Stimulated activated CD4-positive, alpha-beta T cell treated with anti-CD3 and anti-CD28 coated beads, Interleukin-4, amount 100 ng/mL, for 4 hours (primary cell): ENCODE measurements around the gene SLC29A1.

ENCODE experiments used
- DNase-seq, 2 experiments: peaks; one replicate each; pipeline ENCODE4 v3.0.0-alpha.2; 2020

SLC29A1 gene

GRCh38 chr6:44255871-44256774 lies 32.7 kb downstream of the SLC29A1 start:
- DNase-seq: no peak

DNA sequence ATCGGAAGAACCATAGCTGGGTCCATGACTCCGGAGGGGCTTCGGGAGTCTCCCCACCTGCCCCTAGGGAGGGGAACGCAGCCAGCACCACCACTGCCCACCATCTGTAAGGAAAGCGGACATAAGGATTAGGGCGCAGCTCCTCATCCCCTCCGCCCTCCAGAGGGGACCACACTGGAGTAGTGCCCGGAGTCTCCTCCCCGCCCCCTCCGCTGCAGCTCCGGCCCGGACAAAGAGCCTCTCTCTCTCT lies 33.3 kb downstream of the SLC29A1 start:
- DNase-seq: peak in 1 of 2 experiments; percentile 37

DNA sequence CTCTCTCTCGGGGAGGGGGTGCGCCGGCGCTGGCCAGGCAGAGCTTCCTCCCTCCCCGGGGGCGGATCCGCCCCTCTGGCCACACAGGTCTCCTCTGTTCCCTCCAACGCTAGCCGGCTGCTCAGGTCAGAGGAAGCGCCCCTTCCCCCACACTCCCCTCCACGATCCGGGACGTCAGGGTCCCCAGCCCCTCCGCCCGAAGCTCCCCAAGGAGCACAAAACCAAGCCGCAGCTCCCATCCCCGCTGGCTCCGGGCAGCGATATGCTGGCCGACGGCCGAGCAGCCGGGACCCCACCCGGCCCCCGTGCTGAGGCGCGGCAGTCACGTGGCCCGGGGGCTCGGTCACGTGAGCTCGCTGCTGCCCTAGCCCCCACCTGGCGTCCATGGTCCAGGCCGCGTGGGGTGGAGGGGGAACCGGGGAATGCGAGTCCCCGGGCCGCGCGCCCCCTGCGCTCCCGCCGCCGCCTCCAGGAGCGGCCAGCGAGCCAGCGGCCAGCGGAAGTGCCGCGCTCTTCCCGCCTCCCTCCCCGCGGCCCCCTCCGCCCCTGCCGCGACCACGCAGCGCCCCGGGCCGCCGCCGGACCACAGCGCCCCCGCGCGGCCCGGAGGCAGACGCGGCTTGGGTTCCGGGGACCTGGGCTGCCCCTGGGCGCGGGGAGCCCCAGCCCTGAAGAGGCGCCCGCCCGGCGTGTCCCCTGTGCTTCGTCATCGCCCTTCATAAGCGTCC lies 33.8 kb downstream of the SLC29A1 start, which contains the start of gene SLC35B2:
TSS of gene SLC35B2 (minus strand) at position 504 of the 728 bp plus-strand sequence. CDS start at position 386, 118 bp downstream.
- peak; percentile 57 to 66 for DNase-seq

DNA sequence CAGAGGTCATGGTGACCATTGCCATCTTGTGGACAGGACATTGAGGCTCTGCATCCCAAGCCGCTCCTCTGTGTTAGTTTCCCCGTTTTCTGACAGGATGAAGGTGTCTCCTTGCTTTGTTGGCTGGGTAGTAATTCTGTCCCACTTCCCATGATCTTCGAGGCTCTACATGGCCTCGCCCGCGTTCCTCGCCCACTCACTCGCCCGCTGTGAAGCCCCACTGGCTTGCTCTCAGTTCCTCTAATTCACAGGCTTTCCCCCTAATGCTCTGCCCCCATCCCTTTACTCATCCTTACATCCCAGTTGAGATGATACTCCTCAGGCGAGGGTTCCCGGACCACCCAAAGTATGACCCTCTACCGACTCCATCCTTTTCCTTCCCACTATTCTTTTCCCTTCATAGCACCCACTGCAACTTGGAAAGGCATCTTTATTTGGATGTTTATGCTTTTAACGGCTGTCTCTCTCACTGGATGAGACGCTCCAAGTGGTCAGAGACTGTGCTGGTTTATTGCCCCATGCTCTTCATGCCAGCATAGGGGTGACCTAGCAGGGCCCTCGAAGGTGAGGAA lies 34.4 kb downstream of the SLC29A1 start:
- DNase-seq: no peak

- no peak for DNase-seq
Observed at GRCh38 chr6:44258325-44258863, 35.0 kb downstream of the SLC29A1 start.

DNA sequence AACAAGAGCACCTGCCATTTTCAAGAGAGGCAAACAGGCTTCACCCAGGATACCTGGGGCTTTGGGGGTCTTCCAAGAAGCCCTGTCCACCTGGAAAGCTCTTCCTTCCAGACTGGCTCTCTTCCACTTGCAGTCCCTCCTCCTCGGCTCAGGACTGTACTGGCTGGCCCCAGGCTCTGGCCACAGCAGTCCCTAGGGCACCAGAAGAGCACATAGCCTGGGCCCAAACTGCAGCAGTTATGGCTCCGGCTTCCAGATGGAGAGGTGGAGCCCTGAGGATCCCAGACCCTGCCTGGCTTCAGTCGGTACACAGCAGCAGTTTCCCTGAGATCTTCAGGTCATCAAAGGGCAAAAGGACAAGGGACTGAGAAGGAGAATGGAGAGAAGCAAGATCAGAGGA lies 35.5 kb downstream of the SLC29A1 start:
- no peak for DNase-seq

DNA sequence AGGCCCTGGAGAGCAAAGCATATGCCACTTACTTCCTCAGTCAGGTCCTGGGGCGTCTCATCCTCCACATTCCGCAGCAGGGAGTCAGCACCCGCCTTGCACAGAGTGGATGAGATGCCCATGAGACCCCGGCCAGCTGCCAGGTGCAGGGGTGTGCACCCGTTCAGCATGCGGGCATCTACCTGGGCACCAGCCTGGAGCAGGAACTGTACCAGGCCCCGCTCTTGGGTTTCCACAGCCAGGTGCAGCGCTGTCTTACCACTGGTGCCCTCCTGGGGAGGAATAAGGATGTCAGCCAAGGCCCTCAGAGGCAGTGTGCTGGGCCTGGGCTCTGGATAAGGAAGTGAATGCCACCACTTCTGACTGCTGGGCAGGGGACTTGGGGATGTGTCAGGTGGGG lies 36.6 kb downstream of the SLC29A1 start:
- DNase-seq: no peak

DNA sequence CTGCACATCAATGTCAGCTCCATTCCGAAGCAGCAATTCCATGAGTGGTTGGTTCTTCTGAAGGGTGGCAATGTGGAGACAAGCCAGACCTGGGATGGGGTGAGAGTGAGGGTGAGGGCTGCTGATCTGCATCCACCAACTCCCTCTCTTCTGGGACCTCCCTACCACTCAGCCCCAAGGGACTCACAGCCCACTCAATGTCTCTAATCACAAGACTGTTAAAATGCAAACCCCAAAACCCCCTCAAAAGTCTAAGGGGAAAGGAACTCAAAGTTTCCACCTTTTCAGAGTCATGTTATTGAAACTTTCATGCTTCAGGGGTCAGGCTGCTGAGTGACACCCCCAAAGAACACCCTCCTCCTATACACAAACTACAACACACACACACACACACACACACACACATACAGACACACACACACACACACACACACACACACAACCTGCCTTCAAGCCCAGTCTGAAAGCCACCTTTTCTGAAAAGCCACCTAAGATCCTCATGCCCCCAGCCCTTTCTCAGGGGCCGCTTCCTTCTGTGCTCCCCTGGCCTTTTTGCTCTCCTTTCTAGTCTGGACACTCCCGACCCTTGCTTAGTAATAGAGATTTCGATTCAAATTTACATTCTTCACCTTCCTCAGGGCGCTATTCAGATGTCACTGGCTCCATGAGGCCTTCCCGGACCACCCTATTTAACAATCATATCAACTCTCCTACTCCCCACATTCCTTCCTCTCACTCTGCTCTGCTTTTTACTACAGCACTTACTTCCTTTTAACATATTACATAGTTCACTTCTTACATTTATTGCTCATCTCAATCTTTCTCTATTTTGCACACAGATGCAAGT lies 37.3 kb downstream of the SLC29A1 start:
- no peak for DNase-seq

- DNase-seq: no peak
Observed at GRCh38 chr6:44261581-44261980, 38.2 kb downstream of the SLC29A1 start.

DNA sequence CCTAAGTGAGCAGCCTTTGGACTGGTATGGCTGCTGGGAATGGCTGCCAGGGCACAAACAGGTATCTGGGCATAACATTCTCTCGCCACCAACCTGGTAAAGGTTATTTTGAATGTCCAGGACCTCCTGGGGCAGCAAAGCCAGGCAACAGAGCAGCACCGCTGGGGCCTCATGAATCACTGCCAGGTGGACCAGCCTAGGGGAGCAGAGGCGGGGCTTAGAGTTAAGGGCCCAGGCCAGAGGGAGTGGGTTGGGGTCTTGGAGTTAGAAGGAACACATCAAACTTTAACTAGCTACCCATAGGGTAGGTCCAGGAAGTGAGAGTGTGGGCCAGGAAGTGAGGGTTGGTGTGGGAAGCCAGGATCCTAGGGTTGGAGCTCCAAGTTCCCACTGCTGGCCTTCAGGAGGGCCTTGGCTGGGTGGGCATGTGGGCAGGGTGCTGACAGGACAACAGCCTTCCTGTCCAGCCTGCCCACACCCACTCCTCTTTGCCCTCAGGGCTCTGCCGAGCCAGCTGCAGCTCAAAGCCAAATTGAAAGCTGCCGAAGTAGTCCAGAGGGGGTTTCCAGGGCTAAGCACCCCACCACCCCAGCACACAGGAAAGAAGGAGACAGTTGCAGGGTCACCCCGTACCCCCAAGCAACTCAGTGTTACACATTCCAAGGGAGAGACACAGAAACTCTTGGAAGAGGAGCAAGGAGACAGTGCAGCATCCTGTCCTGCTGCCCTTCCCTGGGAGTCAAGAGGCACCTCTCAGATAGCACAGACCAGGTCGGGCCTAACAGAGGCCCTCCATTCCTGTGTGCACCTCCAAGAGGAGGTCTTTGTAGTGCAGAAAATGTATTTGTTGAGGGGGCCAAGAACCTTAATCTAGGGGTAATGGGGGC lies 39.3 kb downstream of the SLC29A1 start:
- no peak for DNase-seq

GRCh38 chr6:44263354-44264100 lies 40.1 kb downstream of the SLC29A1 start:
- peak in 1 of 2 experiments; percentile 34 for DNase-seq

DNA sequence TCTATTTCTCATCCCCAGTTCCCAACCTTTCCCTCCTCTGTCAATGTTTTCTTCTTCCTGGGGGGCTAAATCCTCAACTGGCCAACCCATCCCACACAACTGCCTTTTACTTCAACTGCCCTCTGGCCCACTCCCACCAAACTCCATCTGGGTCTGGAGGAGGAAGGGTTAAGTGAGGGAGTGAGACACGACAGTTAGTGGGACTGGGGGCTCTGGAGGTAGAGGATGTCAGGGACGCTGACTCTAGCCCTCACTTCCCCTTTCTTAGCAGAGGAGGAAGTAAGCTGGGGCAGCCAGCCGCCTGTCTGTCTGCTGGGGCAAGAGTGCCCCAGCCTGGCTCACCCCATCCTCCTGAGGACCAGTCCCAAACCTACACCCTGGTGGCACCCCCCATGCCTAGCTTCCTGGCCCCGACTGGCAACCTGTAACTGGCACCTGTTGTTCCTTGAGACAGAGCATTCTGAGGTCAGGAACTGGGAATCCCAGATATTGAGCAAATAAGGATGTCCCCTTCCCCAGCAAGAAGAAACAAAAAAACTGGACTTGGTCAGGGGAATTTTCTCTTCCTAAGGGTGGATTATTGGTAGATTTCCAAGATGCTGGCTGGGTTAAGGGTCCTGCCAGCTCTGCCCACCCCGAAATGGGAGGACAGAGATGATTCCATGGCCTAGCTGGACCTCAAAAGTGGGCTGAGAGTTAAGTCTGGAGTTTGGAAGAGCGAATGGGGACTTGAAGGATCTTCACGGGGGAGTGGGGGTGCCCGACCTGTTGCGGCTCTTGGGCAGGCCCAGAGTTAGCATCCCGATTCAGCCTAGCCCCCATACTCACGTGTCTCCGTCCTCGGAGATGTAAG lies 41.0 kb downstream of the SLC29A1 start:
- peak in 1 of 2 experiments; percentile 29 for DNase-seq

GRCh38 chr6:44265007-44265721 lies 41.8 kb downstream of the SLC29A1 start, which contains the start of gene NFKBIE:
NFKBIE (minus strand) TSS chr6:44265551; CDS start chr6:44265346, 205 bp downstream.
- DNase-seq: peak; percentile 95 to 97

- DNase-seq: no peak
Observed at GRCh38 chr6:44265722-44266233, 42.4 kb downstream of the SLC29A1 start.

GRCh38 chr6:44266347-44266746 lies 43.0 kb downstream of the SLC29A1 start:
- no peak for DNase-seq

GRCh38 chr6:44267252-44267651 lies 43.9 kb downstream of the SLC29A1 start:
- DNase-seq: no peak

DNA sequence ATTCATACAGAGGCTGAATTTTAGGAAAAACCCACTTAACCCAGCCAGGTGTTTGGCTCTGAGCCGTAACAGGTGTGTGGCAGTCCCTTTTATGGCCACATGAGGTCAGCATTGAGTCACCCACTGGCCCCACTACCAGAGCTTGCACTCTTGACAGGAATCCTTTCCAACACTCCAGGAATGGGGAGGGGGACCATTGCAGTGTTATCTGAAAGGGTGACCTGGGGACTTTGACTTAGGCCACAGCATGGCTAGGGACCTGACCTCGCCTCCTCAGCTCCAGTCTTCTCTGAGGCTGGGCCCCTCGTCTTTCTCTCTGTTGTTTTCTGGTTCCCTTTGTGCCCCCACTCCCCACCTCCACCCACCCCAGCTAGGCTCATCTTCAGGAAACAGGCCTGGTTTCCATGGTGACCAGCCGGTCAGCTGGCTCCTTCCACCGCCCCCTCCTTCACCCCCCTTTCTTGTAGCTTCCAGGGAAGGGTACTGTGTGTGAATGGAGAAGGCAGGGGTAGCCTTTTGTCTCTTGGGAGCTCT lies 44.8 kb downstream of the SLC29A1 start:
- peak; percentile 48 to 56 for DNase-seq

DNA sequence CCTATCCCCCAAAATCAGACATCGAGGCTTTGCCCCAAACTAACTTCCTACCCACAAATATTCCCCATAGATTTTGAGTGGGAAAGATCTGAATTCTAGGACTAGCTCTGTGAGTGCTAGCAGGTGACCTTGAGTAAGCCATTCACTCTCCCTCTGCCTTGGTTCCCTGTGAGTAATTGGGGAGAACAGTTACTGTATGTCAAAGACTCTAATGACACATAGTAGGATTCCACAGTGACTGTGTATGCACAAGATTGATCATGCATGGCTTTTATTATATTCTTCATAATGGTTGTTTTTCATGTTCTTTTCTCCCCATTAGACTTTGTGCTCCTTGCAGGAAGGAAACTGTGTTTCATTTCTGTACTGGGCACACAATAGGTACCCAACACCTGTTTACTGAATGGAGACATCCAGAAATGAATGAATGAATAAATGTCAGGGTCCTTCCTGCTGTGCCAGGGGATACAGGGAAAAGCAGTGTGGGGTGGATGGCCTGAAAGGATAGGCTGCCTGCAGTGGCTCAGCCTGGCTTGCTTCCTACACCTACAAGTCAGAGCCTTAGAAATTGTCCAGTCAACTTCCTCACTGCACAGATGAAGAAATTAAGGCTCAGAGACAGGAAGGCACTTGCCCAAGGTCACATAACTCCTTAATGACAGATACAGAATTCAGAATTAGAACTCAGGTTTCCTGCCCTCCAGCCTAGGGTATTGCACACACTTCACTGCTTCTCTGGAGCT lies 46.0 kb downstream of the SLC29A1 start:
- no peak for DNase-seq
